Effector memory CD8-positive, alpha-beta T cell (primary cell): ENCODE results near the gene WIPF2.

Source experiments
- ATAC-seq: fragments of 150-1000 bp; cut with Tn5 transposase; replicated peaks from 2 replicates; pipeline ENCODE4 v1.10.0; 2021; ENCODE audit warnings: mild to moderate bottlenecking, moderate library complexity
- DNase-seq, 3 experiments: peaks; one replicate each; pipeline ENCODE4 v3.0.0; 2021
- H3K27ac Mint-ChIP-seq, 2 donors: one replicate each; pipeline ENCODE4 v1.8.0; 2022; ENCODE audit warnings: mild to moderate bottlenecking in 2 of 2, mixed read lengths in 2 of 2, moderate library complexity in 2 of 2
- H3K27me3 Mint-ChIP-seq, 2 donors: one replicate each; pipeline ENCODE4 v1.8.0; 2022; ENCODE audit warnings: mixed read lengths in 2 of 2
- H3K36me3 Mint-ChIP-seq: one replicate; pipeline ENCODE4 v1.8.0; 2022; ENCODE audit warnings: mild to moderate bottlenecking, moderate library complexity, mixed read lengths; ENCODE audit not compliant: insufficient read depth
- H3K4me1 Mint-ChIP-seq, 2 donors: one replicate each; pipeline ENCODE4 v1.8.0; 2022; ENCODE audit warnings: low read depth in 2 of 2, mixed read lengths in 2 of 2
- H3K4me3 Mint-ChIP-seq, 2 donors: one replicate each; pipeline ENCODE4 v1.8.0; 2022; ENCODE audit warnings: mild to moderate bottlenecking in 2 of 2, mixed read lengths in 2 of 2, moderate library complexity in 2 of 2
- H3K9me3 Mint-ChIP-seq, 2 donors: one replicate each; pipeline ENCODE4 v1.8.0; 2022; ENCODE audit warnings: mixed read lengths in 2 of 2

Gene WIPF2

GRCh38 chr17:40244255-40244654, 25.2 kb downstream of the WIPF2 start:
- peaks cover 24% of the 10 kb centered on the region for H3K36me3 Mint-ChIP-seq
- DNase-seq, result no peak
- H3K27ac Mint-ChIP-seq, result peak overlapping the region; percentile 55 to 60
- ATAC-seq, result no peak
- H3K4me3 Mint-ChIP-seq, result no peak overlapping the region
- H3K4me1 Mint-ChIP-seq, result peaks cover 23 to 49% of the 10 kb centered on the region in 2 donors
- no peaks in the 10 kb centered on the region for H3K9me3 Mint-ChIP-seq
- no peaks in the 10 kb centered on the region for H3K27me3 Mint-ChIP-seq

- H3K27me3 Mint-ChIP-seq, result no peaks in the 10 kb centered on the region
- H3K4me3 Mint-ChIP-seq, result no peak overlapping the region
- H3K4me1 Mint-ChIP-seq, result peaks cover 14 to 39% of the 10 kb centered on the region in 2 donors
- peak overlapping the region in 1 of 2 donors; percentile 69 for H3K27ac Mint-ChIP-seq
- ATAC-seq, result no peak
- H3K36me3 Mint-ChIP-seq, result peaks cover 23% of the 10 kb centered on the region
- H3K9me3 Mint-ChIP-seq, result no peaks in the 10 kb centered on the region
- no peak for DNase-seq
Observed at GRCh38 chr17:40247926-40248495, 28.9 kb downstream of the WIPF2 start.

- peaks cover 26% of the 10 kb centered on the region for H3K36me3 Mint-ChIP-seq
- ATAC-seq (no peak), DNase-seq (no peak)
- no peak overlapping the region for H3K27ac Mint-ChIP-seq
- H3K4me1 Mint-ChIP-seq, result peaks cover 16 to 38% of the 10 kb centered on the region in 2 donors
- no peaks in the 10 kb centered on the region for H3K9me3 Mint-ChIP-seq
- no peak overlapping the region for H3K4me3 Mint-ChIP-seq
- no peaks in the 10 kb centered on the region for H3K27me3 Mint-ChIP-seq
Observed at GRCh38 chr17:40248507-40248906, 29.4 kb downstream of the WIPF2 start.

- Mint-ChIP-seq H3K27ac (peak overlapping the region; percentile 57 to 69), H3K36me3 (peaks cover 28% of the 10 kb centered on the region), H3K4me3 (no peak overlapping the region), H3K27me3 (no peaks in the 10 kb centered on the region), H3K4me1 (peaks cover 12 to 22% of the 10 kb centered on the region in 2 donors), H3K9me3 (no peaks in the 10 kb centered on the region)
- DNase-seq (no peak), ATAC-seq (no peak)
Observed at GRCh38 chr17:40251576-40251975, 32.5 kb downstream of the WIPF2 start.

GRCh38 chr17:40253565-40253964, 34.5 kb downstream of the WIPF2 start:
- no peak for DNase-seq
- Mint-ChIP-seq H3K4me3 (no peak overlapping the region), H3K27ac (peak overlapping the region; percentile 26 to 32), H3K4me1 (peaks cover 11 to 22% of the 10 kb centered on the region in 2 donors), H3K9me3 (no peaks in the 10 kb centered on the region), H3K36me3 (peaks cover 43% of the 10 kb centered on the region), H3K27me3 (no peaks in the 10 kb centered on the region)
- no peak for ATAC-seq

GRCh38 chr17:40259505-40259904, 40.4 kb downstream of the WIPF2 start:
- H3K27me3 Mint-ChIP-seq, result no peaks in the 10 kb centered on the region
- no peaks in the 10 kb centered on the region for H3K9me3 Mint-ChIP-seq
- ATAC-seq (no peak), DNase-seq (no peak)
- peaks cover 78% of the 10 kb centered on the region for H3K36me3 Mint-ChIP-seq
- no peak overlapping the region for H3K4me3 Mint-ChIP-seq
- peaks cover 5 to 7% of the 10 kb centered on the region in 2 donors for H3K4me1 Mint-ChIP-seq
- H3K27ac Mint-ChIP-seq, result peak overlapping the region; percentile 10 to 83

GRCh38 chr17:40260528-40260927, 41.4 kb downstream of the WIPF2 start:
- Mint-ChIP-seq H3K36me3 (peaks cover 81% of the 10 kb centered on the region), H3K9me3 (no peaks in the 10 kb centered on the region), H3K4me1 (peaks cover 6 to 7% of the 10 kb centered on the region in 2 donors), H3K27ac (no peak overlapping the region), H3K4me3 (no peak overlapping the region), H3K27me3 (no peaks in the 10 kb centered on the region)
- ATAC-seq (no peak), DNase-seq (no peak)

GRCh38 chr17:40264458-40265185, 45.5 kb downstream of the WIPF2 start:
- no peak overlapping the region for H3K4me3 Mint-ChIP-seq
- peaks cover 1 to 4% of the 10 kb centered on the region in 2 donors for H3K4me1 Mint-ChIP-seq
- no peak for ATAC-seq
- no peak for DNase-seq
- no peaks in the 10 kb centered on the region for H3K27me3 Mint-ChIP-seq
- H3K27ac Mint-ChIP-seq, result no peak overlapping the region
- no peaks in the 10 kb centered on the region for H3K9me3 Mint-ChIP-seq
- H3K36me3 Mint-ChIP-seq, result peaks cover 49% of the 10 kb centered on the region

GRCh38 chr17:40265337-40265736, 46.2 kb downstream of the WIPF2 start:
- DNase-seq (no peak), ATAC-seq (no peak)
- H3K4me1 Mint-ChIP-seq, result peaks cover 1 to 4% of the 10 kb centered on the region in 2 donors
- H3K9me3 Mint-ChIP-seq, result no peaks in the 10 kb centered on the region
- H3K27ac Mint-ChIP-seq, result no peak overlapping the region
- H3K4me3 Mint-ChIP-seq, result no peak overlapping the region
- no peaks in the 10 kb centered on the region for H3K27me3 Mint-ChIP-seq
- H3K36me3 Mint-ChIP-seq, result peaks cover 44% of the 10 kb centered on the region

- Mint-ChIP-seq H3K36me3 (peaks cover 41% of the 10 kb centered on the region), H3K27me3 (no peaks in the 10 kb centered on the region), H3K4me3 (no peak overlapping the region), H3K9me3 (no peaks in the 10 kb centered on the region), H3K27ac (no peak overlapping the region), H3K4me1 (peaks cover 1 to 2% of the 10 kb centered on the region in 2 donors)
- DNase-seq, result no peak
- no peak for ATAC-seq
Observed at GRCh38 chr17:40266882-40267281, 47.8 kb downstream of the WIPF2 start.

- H3K4me1 Mint-ChIP-seq, result peaks cover 0 to 5% of the 10 kb centered on the region in 2 donors
- no peak overlapping the region for H3K4me3 Mint-ChIP-seq
- no peak for ATAC-seq
- no peaks in the 10 kb centered on the region for H3K27me3 Mint-ChIP-seq
- no peak for DNase-seq
- peaks cover 42% of the 10 kb centered on the region for H3K36me3 Mint-ChIP-seq
- H3K27ac Mint-ChIP-seq, result no peak overlapping the region
- H3K9me3 Mint-ChIP-seq, result no peaks in the 10 kb centered on the region
Observed at GRCh38 chr17:40268141-40268712, 49.1 kb downstream of the WIPF2 start.

GRCh38 chr17:40278414-40278813, 59.3 kb downstream of the WIPF2 start:
- H3K27ac Mint-ChIP-seq, result peak overlapping the region; percentile 32 to 80

GRCh38 chr17:40279402-40279801, 60.3 kb downstream of the WIPF2 start:
- Mint-ChIP-seq H3K27me3 (no peaks in the 10 kb centered on the region), H3K4me3 (no peak overlapping the region), H3K36me3 (peaks cover 68% of the 10 kb centered on the region), H3K27ac (no peak overlapping the region), H3K9me3 (no peaks in the 10 kb centered on the region), H3K4me1 (peaks cover 11 to 12% of the 10 kb centered on the region in 2 donors)
- ATAC-seq (no peak), DNase-seq (no peak)

More at GRCh38 chr17:40278414-40278813, 59.3 kb downstream of the WIPF2 start:
- no peak for ATAC-seq
- DNase-seq, result no peak
- no peaks in the 10 kb centered on the region for H3K27me3 Mint-ChIP-seq
- H3K36me3 Mint-ChIP-seq, result peaks cover 73% of the 10 kb centered on the region
- H3K4me1 Mint-ChIP-seq, result peaks cover 2 to 4% of the 10 kb centered on the region in 2 donors
- H3K9me3 Mint-ChIP-seq, result no peaks in the 10 kb centered on the region
- H3K4me3 Mint-ChIP-seq, result no peak overlapping the region

- Mint-ChIP-seq H3K27ac (peak overlapping the region; percentile 79 to 82), H3K4me3 (peak overlapping the region in 1 of 2 donors; percentile 1), H3K27me3 (no peaks in the 10 kb centered on the region), H3K4me1 (peaks cover 11 to 12% of the 10 kb centered on the region in 2 donors), H3K9me3 (no peaks in the 10 kb centered on the region), H3K36me3 (peaks cover 48% of the 10 kb centered on the region)
- DNase-seq (no peak), ATAC-seq (peak; percentile 21)
Observed at GRCh38 chr17:40281663-40282062, 62.6 kb downstream of the WIPF2 start.
